Measurements from ENCODE around the gene CLHC1.
"Not testable (repeated sequence)": the region's sequence is repeated elsewhere in the genome, so short reads cannot be mapped to it uniquely, and the experiment has no call there.

The CLHC1 gene

GRCh38 chr2:55135491-55135890 lies 96.6 kb downstream of the CLHC1 start:
- DNase-seq (ENCODE audit: low read depth), result no peak

DNA sequence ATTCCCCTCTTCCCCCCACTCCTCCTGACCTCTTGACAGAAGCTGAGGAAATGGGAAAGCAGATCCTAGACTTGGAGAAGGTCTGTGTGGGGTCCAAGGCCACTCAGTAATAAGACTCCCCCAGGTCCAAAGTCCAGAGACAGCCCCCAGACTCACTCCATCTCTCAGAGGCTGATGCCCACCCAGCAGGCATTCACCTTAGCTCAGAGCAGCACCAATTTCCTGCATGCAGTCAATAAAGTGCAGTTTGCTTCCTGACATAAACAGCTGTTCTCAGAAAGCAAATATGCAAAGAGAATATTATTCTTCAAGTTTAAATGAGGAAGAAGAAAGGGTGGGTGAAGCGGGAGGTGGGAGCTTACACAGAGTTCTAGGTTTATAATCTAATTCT lies 97.8 kb downstream of the CLHC1 start:
- DNase-seq (ENCODE audit: low read depth), result no peak

GRCh38 chr2:55133467-55134315 lies 98.4 kb downstream of the CLHC1 start:
- DNase-seq (ENCODE audit: low read depth), result peak; percentile 11

DNA sequence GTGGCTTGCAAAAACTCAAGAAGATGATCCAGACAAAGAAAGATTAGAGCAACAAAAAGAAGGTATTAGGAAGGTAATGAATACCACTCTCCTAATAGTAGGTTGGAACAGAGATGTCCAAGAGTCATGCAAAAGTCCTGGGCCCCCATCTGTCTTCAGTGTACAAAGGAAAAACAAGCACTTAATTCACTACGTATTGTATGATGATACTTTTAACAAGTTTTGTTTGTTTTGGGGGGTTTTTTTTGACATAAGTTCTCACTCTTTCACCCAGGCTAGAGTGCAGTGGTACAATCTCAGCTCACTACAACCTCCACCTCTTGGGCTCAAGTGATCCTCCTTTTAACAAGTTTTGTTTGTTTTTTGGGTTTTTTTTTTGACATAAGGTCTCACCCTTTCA lies 101.2 kb downstream of the CLHC1 start:
- DNase-seq (ENCODE audit: low read depth), result no peak

GRCh38 chr2:55126643-55127042 lies 105.5 kb downstream of the CLHC1 start:
- DNase-seq (ENCODE audit: low read depth), result not testable (repeated sequence)

Measured in stimulated activated CD8-positive, alpha-beta memory T cell treated with anti-CD3 and anti-CD28 coated beads, Interleukin-12 subunit alpha, Interleukin-12 subunit beta, amount 100 ng/mL, for 4 hours (primary cell).